Fibroblast of skin of left quadriceps (primary cell): ENCODE data around the gene COL19A1.
"Not testable (repeated sequence)": the region's sequence is repeated elsewhere in the genome, so short reads cannot be mapped to it uniquely, and the experiment has no call there.

ENCODE experiments used
- DNase-seq, 2 experiments: peaks; one replicate each; pipeline ENCODE4 v3.0.0-alpha.2; 2013; ENCODE audit warnings: low read depth in 2 of 2

Gene COL19A1

GRCh38 chr6:69866770-69867638, 648 bp downstream of the COL19A1 start:
- peak in 1 of 2 experiments; percentile 10 for DNase-seq

GRCh38 chr6:69867639-69867976, 1.3 kb downstream of the COL19A1 start:
- DNase-seq: no peak

GRCh38 chr6:69868252-69868804, 2.0 kb downstream of the COL19A1 start:
- no peak for DNase-seq

- DNase-seq: no peak
Observed at GRCh38 chr6:69868961-69869360, 2.6 kb downstream of the COL19A1 start.

GRCh38 chr6:69871107-69871506, 4.8 kb downstream of the COL19A1 start:
- DNase-seq: no peak

- no peak for DNase-seq
Observed at GRCh38 chr6:69873291-69873690, 6.9 kb downstream of the COL19A1 start.

GRCh38 chr6:69875715-69876114, 9.4 kb downstream of the COL19A1 start:
- DNase-seq: no peak

- no peak for DNase-seq
Observed at GRCh38 chr6:69878795-69879194, 12.4 kb downstream of the COL19A1 start.

GRCh38 chr6:69880601-69881000, 14.2 kb downstream of the COL19A1 start:
- no peak for DNase-seq

- no peak for DNase-seq
Observed at GRCh38 chr6:69881322-69882151, 15.2 kb downstream of the COL19A1 start.

- no peak for DNase-seq
Observed at GRCh38 chr6:69883551-69883950, 17.2 kb downstream of the COL19A1 start.

GRCh38 chr6:69884231-69884630, 17.9 kb downstream of the COL19A1 start:
- no peak for DNase-seq

GRCh38 chr6:69887026-69887425, 20.7 kb downstream of the COL19A1 start:
- DNase-seq: no peak

- DNase-seq: no peak
Observed at GRCh38 chr6:69887714-69888345, 21.5 kb downstream of the COL19A1 start.

GRCh38 chr6:69888482-69889233, 22.3 kb downstream of the COL19A1 start:
- no peak for DNase-seq

GRCh38 chr6:69889234-69889974, 23.0 kb downstream of the COL19A1 start:
- DNase-seq: not testable (repeated sequence)

- DNase-seq: not testable (repeated sequence)
Observed at GRCh38 chr6:69892561-69892960, 26.2 kb downstream of the COL19A1 start.

- DNase-seq: not testable (repeated sequence)
Observed at GRCh38 chr6:69893266-69893665, 26.9 kb downstream of the COL19A1 start.

GRCh38 chr6:69894578-69895347, 28.4 kb downstream of the COL19A1 start:
- DNase-seq: peak; percentile 56 to 59

- no peak for DNase-seq
Observed at GRCh38 chr6:69895396-69895795, 29.0 kb downstream of the COL19A1 start.
